ENCODE results near the gene GHRH. TPM values are rescaled to one million over a fixed set of nuclear protein-coding genes. Genes with fewer than 3 reads are reported as not detected.
A peak's percentile ranks its signal among the peaks of the same experiment; 100 is the strongest.

The GHRH gene
- total and polyA plus RNA-seq, 2 of the 4 experiments (the other 2 are of a cell fraction), result not detected

GRCh38 chr20:37259865-37260264 lies 1.7 kb downstream of the GHRH start:
- peaks cover 57% of the 10 kb centered on the region for H3K27me3 ChIP-seq (ENCODE audit: control insufficient read depth, insufficient read depth, low read length)
- no peak overlapping the region for H2BK15ac ChIP-seq (ENCODE audit: low read depth, low read length)
- DNase-seq (no peak), ATAC-seq (ENCODE audit: low read depth) (no peak)
- H2BK120ac ChIP-seq (ENCODE audit: low read depth, low read length), result no peak overlapping the region
- no peak overlapping the region for H3K4me2 ChIP-seq (ENCODE audit: low read depth, low read length)
- no peaks in the 10 kb centered on the region for H3K79me1 ChIP-seq (ENCODE audit: low read depth in 1 of 2, low read length in 2 of 2)
- H3K4me3 ChIP-seq (ENCODE audit: insufficient read depth, low read depth, low read length), result no peak overlapping the region
- H3K18ac ChIP-seq (ENCODE audit: low read depth, low read length), result no peak overlapping the region
- no peak overlapping the region for H2BK20ac ChIP-seq (ENCODE audit: low read depth, low read length)
- no peak overlapping the region for H3K4ac ChIP-seq (ENCODE audit: low read depth, low read length)
- H4K20me1 ChIP-seq (ENCODE audit: insufficient read depth, low read length), result no peaks in the 10 kb centered on the region
- no peak overlapping the region for H4K8ac ChIP-seq (ENCODE audit: low read depth in 2 of 2, low read length in 2 of 2)
- H2AK5ac ChIP-seq (ENCODE audit: low read depth, low read length), result no peak overlapping the region
- ChIA-PET CTCF (no interaction called here), POLR2A (ENCODE audit: unreplicated experiment) (no interaction called here)
- in situ Hi-C loops (cut with MboI; ENCODE audit: low sequenced_read_pairs) (loop anchor here (25.0 kb wide), 1 partner anchor 1127 kb away; no protein-coding TSS in a partner anchor), dilution Hi-C loops (cut with HindIII; ENCODE audit: low sequenced_read_pairs, unreplicated experiment) (no loop called here), intact Hi-C loops (cut with micrococcal nuclease) (no loop called here)
- no peak overlapping the region for H4K5ac ChIP-seq (ENCODE audit: low read depth, low read length)
- no peak overlapping the region for H3K14ac ChIP-seq (replicated peaks; ENCODE audit: low read depth, low read length)
- no peak overlapping the region for H2BK5ac ChIP-seq (ENCODE audit: low read depth, low read length, poor library complexity, severe bottlenecking)
- no peak overlapping the region for H3K56ac ChIP-seq (ENCODE audit: extremely low read depth, insufficient read depth, low read length)
- TF ChIP-seq ELK1 (IDR thresholded peaks at IDR 0.05; ENCODE audit: borderline replicate concordance, low read depth, low read length) (no peak), USF2 (IDR thresholded peaks at IDR 0.05; ENCODE audit: low read depth, low read length) (no peak), FOS (IDR thresholded peaks at IDR 0.05; ENCODE audit: low read depth, low read length) (no peak), CTCF (conservative IDR thresholded peaks at IDR 0.05; ENCODE audit: low read depth, low read length) (no peak), RFX5 (IDR thresholded peaks at IDR 0.05; ENCODE audit: low read depth, low read length) (no peak), RAD21 (IDR thresholded peaks at IDR 0.05; ENCODE audit: low read length) (no peak), MAFK (IDR thresholded peaks at IDR 0.05; ENCODE audit: low read depth, low read length) (no peak), MXI1 (IDR thresholded peaks at IDR 0.05; ENCODE audit: borderline replicate concordance, low read depth, low read length) (no peak), RCOR1 (IDR thresholded peaks at IDR 0.05; ENCODE audit: insufficient replicate concordance, low read length) (no peak), NFE2L2 (IDR thresholded peaks at IDR 0.05; ENCODE audit: low read depth, low read length) (no peak), SMC3 (IDR thresholded peaks at IDR 0.05; ENCODE audit: low read depth, low read length) (no peak)
- H3K9me3 ChIP-seq (ENCODE audit: control insufficient read depth, insufficient read depth, low read length), result no peaks in the 10 kb centered on the region
- H3K9ac ChIP-seq (ENCODE audit: low read depth, low read length), result no peak overlapping the region
- H3K23ac ChIP-seq (ENCODE audit: low read depth, low read length), result no peak overlapping the region
- no peak overlapping the region for H4K91ac ChIP-seq (ENCODE audit: insufficient read depth, low read depth, low read length)
- H2AK9ac ChIP-seq (replicated peaks; ENCODE audit: low read depth, low read length, poor library complexity), result no peak overlapping the region
- H3K36me3 ChIP-seq (ENCODE audit: control insufficient read depth, insufficient read depth, low read length), result no peaks in the 10 kb centered on the region
- peak overlapping the region; percentile 51 for H2AFZ ChIP-seq (replicated peaks; ENCODE audit: low read length, poor library complexity)
- BruUV-seq (replicated peaks), result no TSS peak
- WGBS, 2 experiments (ENCODE audit: extremely low coverage in 2 of 2, insufficient read length in 1 of 2), result no CpG with 5 or more reads among the region's 3 CpGs
- no peaks in the 10 kb centered on the region for H3K9me1 ChIP-seq (ENCODE audit: insufficient read depth, low read length)
- no peak overlapping the region for H3K27ac ChIP-seq (ENCODE audit: insufficient read depth, low read length)
- H3K4me1 ChIP-seq (ENCODE audit: control insufficient read depth, insufficient read depth, low read length), result no peaks in the 10 kb centered on the region

Data from IMR-90 (cell line).